Heart left ventricle (tissue), 13 donors: Measurements from ENCODE around the gene CBX8.

Source experiments
- CTCF ChIP-seq, 12 donors: fragments of 200-600 bp; sonication (generic) in 4 of 12; IDR thresholded peaks; one replicate each; pipeline versions ENCODE4 v1.5.0 to v1.8.0; 2018 to 2022; ENCODE audit warnings: antibody characterized with exemption in 12 of 12, mild to moderate bottlenecking in 5 of 12
- POLR2A ChIP-seq, 2 donors: fragments of 450-650 bp; IDR thresholded peaks; one replicate each; pipeline ENCODE4 v1.6.1; 2017; ENCODE audit warnings: antibody characterized with exemption in 2 of 2, mild to moderate bottlenecking in 2 of 2, moderate library complexity in 2 of 2
- donor health status: ischemic (EF 13 %, LVEDD 7.1; RV severe dilation, severe dysfunction).
- donor health status: DM: no; HTN: yes; CAD: no.
- donor health status: DM: no; HTN: no; CAD: no.
- donor health status: ischemic (EF 25% LVEDD 6.9; RV normal size, moderate dysfunction).
- donor health status: ischemic (EF 25% LVEDD 5.7; RV mildly dilated, moderate dysfunction).
- donor health status: ischemic (EF 35%, LVEDD 5.7; RV mildly dilated, moderate dysfunction).
- donor health status: nonischemic (EF 11% LVEDD 7.7; RV severe dilation, severe dysfunction).
- donor health status: DM: yes; HTN: yes; CAD: no.
- donor health status: PGD.
- donor health status: ischemic (EF 29% LVEDD 5.4; RV normal size, mild dysfunction).
- donor health status: nonischemic (EF 23%, LVEDD 6.1; RV moderate dilation, normal function).

GRCh38 chr17:79789943-79790804 is 6.7 kb downstream of the CBX8 start:
- TF ChIP-seq CTCF (IDR thresholded peaks at IDR 0.05) = peak; percentile 66 to 88 (median 79)
- TF ChIP-seq POLR2A (IDR thresholded peaks at IDR 0.05) = no peak
